Suppressor macrophage treated with lipopolysaccharide for 1 hour (primary cell): ENCODE data around the gene USP7.
"Not testable (repeated sequence)": the region's sequence is repeated elsewhere in the genome, so short reads cannot be mapped to it uniquely, and the experiment has no call there.

Source experiments
- DNase-seq, 3 donors: peaks; one replicate each; pipeline ENCODE4 v3.0.0-alpha.2; 2020 to 2022

The USP7 gene

DNA sequence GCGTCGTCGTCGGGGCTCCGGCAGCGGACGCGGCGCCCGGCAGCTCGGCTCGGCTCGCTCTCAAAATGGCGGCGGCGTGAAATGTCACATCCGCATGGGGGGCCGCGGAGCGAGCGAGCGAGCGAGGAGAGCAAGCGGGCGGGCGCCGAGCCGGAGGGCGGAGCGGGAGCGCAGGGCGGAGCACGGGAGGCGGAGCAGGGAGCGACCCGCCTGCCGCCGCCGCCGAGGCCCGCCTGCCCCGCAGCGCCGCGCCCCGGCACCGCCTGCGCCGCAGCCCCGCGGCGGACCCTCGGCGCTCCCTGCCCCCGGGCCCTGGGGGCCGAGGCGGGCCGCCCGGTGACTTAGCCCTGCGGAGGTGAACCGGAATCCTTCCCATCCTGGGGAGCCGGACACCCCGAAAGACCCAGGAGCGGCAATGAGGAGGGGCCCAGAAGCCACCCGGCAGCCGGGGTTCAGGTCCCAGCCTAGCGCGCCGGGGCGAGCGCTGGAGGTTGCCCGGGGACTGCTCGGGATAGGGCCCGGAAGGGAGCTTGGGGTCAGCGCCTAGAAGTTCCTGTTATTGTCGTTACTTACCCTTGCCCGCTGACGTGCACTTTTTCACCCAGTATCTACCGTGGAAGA lies at the start of gene USP7:
USP7 (minus strand) TSS at position 86 of the 621 bp plus-strand sequence. CDS start 621 bp downstream, outside the sequence.
- peak; percentile 96 to 98 (median 97) for DNase-seq

DNA sequence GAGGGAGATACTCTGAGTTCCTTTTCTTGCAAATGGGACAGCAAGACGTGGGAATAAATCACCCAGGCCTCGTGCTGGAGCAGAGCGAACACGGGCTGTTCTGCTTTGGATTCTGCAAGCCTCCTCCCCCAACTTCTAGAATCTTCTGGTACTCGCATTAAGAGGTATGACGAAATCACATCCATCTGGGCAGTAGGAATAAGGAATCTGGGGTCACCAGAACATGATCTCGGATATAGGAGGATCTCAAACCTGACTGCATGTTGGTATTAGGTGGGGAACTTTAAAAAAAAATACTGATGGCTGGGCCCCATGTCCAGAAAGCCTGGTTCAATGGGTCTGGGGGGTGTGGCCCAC lies 49.8 kb upstream of the USP7 start:
- DNase-seq, result no peak

DNA sequence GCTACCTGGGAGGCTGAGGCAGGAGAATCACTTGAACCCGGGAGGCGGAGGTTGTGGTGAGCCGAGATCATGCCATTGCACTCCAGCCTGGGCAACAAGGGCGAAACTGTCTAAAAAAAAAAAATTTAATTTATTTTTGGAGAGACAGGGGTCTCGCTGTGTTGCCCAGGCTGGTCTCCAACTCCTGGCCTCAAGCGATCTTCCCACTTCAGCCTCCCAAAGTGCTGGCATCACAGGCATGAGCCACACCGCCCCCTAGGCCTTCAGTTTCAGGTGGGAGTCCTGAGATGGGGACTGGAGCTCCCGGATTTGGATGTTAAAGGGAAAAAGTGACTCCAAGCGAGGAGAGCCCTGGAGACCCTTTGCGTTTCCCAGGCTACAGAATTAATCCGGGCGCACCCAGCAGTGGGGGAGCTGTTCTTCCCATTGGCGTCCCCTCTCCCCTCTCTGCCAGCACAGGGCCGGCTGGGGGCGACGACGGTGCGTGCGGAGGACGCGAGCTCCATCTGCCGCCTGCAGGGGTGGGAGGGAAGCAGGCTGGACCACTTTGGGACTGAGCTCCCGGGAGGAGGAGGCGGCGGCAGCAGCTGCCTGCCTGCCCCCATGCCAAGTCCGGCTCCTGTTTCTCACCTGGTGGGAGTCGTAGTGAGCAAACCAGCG lies 49.3 kb upstream of the USP7 start:
- peak in 1 of 3 donors; percentile 18 for DNase-seq

DNA sequence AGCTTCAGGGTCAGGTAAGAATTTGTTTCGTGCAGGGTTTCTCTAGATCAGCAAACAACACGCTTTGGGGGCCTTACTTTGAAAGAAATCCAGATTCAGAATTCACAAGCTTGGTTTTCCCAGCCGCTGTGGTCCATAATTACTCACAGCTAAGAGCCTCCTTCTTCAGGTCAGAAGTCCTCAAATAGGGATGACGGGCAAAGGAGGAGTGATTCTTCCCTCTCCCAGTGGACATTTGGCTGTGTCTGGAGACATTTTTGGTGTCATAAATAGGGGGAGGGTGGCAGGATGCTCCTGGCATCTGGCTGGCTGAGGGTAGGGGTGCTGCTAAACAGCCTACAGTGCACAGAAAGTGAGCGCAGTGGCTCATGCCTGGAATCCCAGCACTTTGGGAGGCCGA lies 48.6 kb upstream of the USP7 start:
- no peak for DNase-seq

DNA sequence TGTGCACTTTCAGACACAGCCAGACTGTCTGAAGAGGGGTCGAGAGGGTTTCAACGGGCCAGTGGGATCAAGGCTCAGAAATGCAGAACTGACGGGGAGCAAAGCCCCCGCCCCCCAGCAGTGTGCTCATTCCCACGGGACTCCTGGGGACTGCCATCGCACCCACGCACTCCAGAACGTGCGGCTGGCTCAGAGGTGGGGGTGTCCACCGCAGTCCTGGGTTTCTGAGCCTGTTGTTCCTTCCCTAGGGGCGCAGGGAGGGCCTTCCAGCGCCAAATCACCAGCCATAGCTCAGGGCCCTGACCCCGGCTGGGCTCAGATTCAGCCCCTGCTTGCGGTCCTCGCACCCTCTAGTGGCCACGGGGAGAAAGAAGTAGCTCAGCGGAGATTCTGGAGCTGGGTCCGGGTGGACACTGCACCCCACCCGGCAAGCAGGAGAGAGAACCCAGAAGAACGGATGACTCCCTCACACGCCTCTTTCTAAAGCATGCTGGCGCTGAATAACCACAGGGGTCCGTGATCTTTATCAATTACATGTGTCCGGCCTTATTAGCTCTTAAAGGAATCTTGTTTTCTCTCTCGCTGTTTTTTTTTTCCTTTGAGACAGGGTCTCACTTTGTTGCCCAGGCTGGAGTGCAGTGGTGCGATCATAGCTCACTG lies 45.0 kb upstream of the USP7 start:
- DNase-seq, result peak; percentile 95 to 97 (median 96)

DNA sequence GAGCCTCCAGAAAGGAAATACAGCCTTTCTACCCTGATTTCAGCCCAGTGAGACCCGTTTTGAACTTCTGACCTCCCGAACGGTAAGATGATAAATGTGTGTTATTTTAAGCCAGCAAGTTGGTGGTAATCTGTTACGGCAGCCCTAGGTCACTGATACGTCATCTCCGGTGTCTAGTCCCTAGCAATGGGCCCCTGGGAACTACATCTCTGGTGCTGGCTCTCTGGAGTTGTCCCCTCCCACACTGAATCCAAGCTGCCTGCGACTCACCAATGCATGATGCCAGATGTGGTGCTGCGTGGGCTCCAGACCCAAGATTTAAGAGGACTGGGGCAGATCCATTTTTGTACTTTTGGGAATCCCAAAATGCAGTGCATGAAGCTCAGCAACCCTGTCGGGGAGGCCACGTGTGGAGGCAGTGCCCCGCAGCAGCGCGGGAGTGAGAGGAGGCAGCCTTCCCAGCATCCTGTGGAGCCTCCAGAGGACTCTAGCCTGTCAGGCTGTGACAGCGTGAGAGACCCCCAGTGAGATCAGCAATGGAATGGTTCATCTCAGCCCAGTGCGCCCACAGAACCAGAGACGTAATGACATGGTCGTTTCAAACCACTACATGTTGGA lies 43.6 kb upstream of the USP7 start:
- DNase-seq, result peak; percentile 89 to 94 (median 90)

DNA sequence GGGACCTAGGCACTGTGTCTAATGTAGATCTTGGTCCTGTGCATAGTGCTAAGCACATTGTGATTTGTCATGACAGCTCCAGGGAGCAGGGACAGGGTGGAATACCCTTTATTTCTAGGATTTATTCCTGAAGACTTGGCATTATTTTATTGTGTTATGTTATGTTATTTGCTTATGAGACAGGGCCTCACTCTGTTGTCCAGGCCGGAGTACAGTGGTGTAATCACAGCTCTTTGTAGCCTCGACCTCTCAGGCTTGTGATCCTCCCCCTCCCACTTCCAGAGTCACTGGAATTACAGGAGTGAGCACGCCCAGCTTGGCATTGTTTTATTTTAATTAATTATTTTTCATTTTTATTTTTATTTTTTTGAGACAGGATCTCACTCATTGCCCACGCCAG lies 40.5 kb upstream of the USP7 start:
- DNase-seq, result no peak

DNA sequence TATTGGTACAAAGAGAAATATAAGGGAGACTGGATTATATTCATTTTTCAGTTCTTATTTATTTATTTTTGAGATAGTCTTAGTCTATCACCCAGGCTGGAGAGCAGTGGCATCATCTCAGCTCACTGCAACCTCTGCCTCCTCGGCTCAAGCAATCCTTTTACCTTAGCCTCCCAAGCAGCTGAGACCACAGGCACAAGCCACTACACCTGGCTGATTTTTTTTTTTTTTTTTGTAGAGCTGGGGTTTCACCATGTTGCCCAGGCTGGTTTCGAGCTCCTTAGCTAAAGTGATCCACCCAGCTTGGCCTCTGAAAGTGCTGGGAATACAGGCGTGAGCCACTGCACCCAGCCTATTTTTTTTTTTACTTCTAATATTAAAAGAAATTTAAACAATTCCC lies 40.1 kb upstream of the USP7 start:
- DNase-seq, result no peak

DNA sequence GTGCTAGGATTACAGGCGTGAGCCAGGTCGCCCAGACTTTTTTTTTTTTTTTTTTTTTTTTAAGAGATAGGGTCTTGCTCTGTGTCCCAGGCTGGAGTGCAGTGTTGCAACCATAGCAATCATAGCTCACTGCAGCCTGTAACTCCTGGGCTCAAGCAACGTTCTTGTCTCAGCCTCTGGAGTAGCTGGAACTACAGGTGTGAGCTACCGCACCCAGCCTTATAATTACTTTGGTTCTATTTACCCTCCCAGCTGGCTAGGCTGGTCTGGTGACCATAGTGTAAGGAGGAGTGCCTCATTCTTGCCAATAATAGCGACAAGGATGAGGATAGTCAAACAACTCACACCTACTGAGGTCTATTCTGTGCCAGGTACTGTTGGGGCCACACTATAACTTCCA lies 39.6 kb upstream of the USP7 start:
- DNase-seq, result no peak

DNA sequence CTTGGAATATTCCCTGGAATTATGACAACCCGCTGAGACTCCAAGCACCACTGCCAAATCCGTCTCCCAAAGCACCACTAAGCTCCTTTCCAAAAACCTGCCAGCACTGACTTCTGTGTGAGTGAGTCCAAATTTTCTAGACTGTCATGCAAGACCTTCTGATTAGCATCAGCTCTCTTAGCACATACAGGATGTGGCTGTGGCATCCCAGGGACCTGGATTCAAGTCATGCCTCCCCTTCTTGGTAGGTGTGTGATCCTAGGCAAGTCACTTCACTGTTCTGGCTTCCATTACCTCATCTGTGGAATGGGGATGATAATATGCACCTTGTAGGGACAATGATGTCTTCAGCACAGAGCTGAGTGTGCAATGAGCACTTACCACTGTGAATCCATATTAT lies 38.3 kb upstream of the USP7 start:
- no peak for DNase-seq

DNA sequence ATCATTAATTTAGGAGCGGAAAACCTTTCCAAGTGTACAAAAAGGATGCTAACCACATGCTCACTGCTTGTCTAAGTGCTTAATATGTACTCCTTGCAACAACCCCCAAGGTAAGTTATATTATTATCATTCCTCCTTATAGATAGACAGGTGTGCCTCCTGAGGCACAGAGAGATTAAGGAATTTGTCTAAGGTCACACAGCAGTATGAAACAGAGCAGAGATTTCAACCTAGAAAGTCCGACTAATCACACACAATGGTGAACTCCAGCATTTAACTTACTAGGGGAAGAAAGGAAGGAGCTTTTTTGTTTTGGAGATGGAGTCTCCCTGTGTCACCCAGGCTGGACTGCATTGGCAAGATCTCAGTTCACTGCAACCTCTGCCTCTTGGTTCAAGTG lies 37.0 kb upstream of the USP7 start:
- DNase-seq, result no peak

DNA sequence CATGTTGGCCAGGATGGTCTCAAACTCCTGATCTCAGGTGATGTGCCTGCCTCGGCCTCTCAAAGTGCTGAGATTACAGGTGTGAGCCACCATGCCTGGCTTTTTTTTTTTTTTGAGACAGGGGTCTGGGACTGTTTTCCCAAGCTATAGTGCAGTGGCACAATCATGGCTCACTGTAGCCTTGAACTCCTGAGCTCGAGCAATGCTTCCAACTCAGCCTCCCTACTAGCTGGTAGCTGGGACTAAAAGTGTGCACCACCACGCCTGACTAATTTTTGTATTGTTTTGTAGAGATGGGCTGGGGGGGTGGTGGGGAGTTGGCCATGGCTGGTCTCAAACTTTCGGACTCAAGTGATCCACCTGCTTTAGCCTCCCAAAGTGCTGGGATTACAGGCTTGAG lies 36.1 kb upstream of the USP7 start:
- DNase-seq, result no peak

DNA sequence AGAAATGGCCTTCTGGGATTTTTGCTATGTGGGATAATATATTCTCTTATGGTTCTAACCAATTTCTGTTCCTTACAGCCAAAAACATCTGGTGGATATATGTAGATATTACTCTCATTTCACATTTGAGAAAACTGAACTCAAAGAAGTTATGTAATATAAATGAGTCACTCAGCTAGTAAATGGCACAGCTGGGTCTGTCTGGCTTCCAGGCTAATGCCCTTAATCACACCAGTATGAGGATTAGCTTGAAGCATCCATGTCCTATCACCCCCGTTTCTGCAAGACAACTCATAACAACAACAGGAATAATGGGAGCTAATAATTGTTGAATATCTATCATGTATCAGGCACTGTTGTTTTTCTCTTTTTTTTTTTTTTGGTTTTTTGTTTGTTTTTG lies 34.4 kb upstream of the USP7 start:
- DNase-seq, result peak; percentile 38 to 75 (median 60)

DNA sequence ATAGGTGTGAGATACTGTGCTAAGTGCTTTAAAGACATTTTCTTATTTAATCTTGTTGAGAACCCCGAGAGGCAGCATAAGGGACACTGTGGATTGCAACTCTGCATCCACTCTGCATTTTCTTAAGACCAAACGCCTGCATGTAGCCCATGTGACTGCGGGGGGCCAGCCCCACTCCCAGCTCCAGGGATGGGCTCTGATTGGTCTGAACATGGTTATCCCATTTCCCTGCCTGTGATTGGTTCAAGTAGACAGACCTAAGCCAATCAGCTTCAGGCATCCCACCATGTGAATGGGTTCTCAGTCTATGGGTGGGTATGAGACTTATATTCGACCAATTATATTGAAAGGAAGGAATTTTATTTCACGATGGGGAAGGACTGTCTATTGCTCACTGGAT lies 33.2 kb upstream of the USP7 start:
- DNase-seq, result peak in 2 of 3 donors; percentile 30 to 37

DNA sequence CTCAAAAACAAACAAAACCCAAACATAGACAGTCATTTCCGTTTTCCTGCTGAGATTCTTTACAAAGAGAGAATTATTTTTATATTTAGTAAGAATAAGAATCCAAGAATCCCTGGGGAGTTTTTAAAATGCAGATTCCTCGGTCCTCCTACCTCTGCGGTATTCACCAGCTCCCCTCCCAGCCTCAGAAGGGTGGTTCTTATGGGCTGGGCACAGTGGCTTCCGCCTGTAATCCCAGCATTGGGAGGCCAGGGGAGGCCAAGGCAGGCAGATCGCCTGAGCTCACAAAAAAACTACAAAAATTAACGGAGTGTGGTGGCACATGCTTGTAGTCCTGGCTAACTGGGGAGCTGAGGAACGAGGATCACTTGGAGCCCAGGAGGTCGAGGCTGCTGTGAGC lies 26.7 kb upstream of the USP7 start:
- DNase-seq, result no peak

DNA sequence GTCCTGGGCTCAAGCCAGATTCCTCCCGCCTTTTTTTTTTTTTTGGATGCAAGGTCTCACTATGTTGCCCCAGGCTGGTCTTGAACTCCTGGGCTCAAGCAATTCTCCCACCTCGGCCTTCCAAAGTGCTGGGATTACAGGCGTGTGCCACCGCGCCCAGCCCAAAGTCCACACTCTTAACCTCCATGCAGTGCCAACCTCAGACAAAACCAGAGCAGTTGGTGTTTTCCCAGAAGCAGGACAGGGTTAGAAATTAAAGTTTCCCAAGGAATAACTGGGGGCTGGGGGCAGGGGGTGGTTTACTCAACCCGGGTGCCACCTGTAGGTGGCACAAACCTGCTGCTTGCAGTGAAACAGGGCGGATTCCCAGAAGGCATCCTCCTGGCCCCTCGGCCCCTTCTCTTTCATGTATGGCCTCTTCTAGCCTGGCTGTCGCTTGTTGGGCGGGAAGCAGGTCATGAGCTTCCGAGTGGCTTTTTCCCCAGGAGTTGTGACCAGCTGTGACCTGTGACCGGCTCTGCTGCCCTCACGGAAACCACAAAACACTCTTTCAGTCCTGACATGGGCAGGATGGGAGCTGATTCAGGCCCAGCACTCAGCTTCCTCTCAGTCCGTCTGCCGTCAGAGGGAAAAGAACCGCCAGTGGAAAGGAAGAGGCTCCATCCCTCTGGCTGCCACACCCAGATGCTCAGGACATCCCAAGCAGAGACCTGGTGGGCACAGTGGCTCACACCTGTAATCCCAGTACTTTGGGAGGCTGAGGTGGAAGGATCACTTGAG lies 25.6 kb upstream of the USP7 start:
- DNase-seq, result peak in 1 of 3 donors; percentile 3

DNA sequence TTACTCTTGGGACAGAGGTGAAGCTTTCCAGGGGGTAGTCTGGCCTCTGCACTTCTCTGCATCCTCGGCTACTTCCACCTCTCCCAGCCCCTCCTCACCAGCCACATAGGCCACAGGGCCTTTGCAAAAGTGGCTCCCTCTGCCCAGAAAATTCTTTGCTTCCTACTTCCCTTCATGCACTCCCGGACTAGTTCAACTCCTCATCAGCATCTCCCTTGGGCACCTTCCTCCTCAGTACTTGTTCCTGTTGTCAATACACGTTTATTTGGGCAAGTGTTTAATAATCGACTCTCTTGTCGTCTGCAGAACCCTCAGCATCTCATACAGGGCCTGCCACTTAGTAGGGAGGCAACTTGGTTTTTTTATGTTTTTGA lies 23.1 kb upstream of the USP7 start:
- DNase-seq, result no peak

DNA sequence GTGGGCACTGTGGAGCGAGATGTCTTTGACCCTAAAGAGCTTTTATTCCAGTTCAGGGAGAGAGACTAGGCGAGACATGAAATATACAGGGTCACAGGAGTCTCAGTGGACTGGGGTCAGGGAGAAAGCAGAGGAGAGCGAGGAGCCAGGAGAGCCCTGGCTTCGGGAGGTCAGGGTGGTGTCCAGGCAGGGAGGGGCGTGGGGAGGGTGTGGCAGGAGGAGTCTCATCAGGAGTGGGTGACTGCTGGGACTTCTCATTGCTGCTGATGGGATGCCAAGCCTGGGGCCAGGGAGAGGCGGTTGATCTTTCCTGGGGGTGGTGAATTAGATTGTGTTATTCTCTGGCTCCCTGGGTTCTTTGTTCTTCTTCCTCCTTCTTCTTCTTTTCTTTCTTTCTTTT lies 22.4 kb upstream of the USP7 start:
- DNase-seq, result no peak

DNA sequence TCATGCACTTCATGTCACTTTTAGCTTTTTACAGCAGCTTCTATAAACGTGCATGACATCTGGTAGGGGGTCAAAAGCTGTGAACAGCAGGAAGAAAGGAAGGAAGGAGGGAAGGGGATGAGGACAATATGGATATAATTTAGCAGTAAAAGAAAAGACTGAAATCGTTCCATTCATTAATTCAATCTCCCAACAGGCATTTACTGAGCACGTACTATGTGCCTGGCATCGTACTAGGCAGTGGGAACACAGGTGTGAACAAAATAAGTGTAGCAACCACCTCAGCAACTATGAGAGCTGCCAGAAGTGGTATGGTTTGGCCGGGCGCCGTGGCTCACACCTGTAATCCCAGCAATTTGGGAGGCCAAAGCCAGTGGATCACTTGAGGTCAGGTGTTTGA lies 19.1 kb upstream of the USP7 start:
- DNase-seq, result no peak

DNA sequence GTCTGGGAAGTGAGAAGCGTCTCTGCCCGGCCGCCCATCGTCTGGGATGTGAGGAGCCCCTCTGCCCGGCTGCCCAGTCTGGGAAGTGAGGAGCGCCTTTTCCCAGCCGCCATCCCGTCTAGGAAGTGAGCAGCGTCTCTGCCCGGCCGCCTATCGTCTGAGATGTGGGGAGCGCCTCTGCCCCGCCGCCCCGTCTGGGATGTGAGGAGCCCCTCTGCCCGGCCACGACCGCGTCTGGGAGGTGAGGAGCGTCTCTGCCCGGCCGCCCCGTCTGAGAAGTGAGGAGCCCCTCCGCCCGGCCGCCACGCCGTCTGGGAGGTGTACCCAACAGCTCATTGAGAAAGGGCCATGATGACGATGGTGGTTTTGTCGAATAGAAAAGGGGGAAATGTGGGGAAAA lies 18.2 kb upstream of the USP7 start:
- not testable (repeated sequence) for DNase-seq

DNA sequence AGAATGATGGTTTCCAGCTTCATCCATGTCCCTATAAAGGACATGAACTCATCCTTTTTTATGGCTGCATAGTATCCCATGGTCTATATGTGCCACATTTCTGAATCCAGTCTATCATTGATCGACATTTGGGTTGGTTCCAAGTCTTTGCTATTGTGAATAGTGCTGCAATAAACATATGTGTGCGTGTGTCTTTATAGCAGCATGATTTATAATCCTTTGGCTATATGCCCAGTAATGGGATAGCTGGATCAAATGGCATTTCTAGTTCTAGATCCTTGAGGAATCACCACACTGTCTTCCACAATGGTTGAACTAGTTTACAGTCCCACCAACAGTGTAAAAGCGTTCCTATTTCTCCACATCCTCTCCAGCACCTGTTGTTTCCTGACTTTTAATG lies 12.5 kb upstream of the USP7 start:
- not testable (repeated sequence) for DNase-seq

DNA sequence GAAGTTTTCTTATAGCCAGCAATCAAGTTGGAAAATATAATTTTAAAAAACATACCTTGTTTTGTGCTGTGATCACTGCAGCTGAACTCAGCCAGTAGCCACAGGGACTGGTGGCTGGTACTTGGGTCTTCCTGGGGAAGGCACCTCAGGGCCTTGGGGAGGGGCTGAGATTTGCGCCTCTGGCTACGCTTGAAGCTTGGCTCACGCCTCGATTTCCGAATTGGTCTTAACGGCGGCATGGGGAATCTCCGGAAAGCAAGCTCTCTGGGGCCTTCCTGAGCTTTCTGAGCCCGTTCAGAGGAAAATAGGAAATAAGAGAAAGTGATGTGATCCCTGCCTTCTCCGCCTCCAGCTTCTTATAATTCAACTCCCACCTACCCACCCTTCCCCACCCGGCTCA lies 11.3 kb upstream of the USP7 start:
- no peak for DNase-seq
